Measurements from ENCODE around the gene NUP210L. TPM values are rescaled to one million over a fixed set of nuclear protein-coding genes. Genes with fewer than 3 reads are reported as not detected.

NUP210L gene
- total and polyA plus RNA-seq, 2 experiments from 2014 or later: 0.10 TPM; not detected in 1

DNA sequence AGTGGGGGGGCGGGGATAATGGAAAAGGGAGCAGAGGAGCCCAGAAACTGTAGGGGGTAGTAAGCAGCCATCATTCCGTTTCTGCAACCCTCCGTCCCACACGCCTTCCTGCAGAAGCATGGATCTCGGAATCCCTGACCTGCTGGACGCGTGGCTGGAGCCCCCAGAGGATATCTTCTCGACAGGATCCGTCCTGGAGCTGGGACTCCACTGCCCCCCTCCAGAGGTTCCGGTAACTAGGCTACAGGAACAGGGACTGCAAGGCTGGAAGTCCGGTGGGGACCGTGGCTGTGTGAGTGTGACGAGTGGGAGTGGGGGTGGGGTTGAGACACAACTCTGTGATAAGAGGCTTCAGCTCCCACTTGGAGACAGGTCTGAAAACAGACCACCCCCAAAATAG is 186.5 kb downstream of the NUP210L start:
- H3K9me3 Mint-ChIP-seq: peaks cover 4% of the 10 kb centered on the region; the same call in 1 of the 3 replicates
- H3K4me3 ChIP-seq: peak overlapping the region; percentile 62
- peaks cover 27% of the 10 kb centered on the region; the same call in 1 of the 2 replicates for H3F3A ChIP-seq (replicated peaks; ENCODE audit: low read depth)
- TF ChIP-seq, protein P1, sequence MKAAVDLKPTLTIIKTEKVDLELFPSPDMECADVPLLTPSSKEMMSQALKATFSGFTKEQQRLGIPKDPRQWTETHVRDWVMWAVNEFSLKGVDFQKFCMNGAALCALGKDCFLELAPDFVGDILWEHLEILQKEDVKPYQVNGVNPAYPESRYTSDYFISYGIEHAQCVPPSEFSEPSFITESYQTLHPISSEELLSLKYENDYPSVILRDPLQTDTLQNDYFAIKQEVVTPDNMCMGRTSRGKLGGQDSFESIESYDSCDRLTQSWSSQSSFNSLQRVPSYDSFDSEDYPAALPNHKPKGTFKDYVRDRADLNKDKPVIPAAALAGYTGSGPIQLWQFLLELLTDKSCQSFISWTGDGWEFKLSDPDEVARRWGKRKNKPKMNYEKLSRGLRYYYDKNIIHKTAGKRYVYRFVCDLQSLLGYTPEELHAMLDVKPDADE (IDR thresholded peaks at IDR 0.05): no peak
- no peak for TF ChIP-seq EZH2 (IDR thresholded peaks at IDR 0.05; ENCODE audit: low read depth, unreplicated experiment)
- TF ChIP-seq STAT1 (IDR thresholded peaks at IDR 0.05; ENCODE audit: unreplicated experiment): no peak
- no peak for TF ChIP-seq POLR2AphosphoS5 (IDR thresholded peaks at IDR 0.05; ENCODE audit: low read depth)
- no peak for TF ChIP-seq NANOG (IDR thresholded peaks at IDR 0.05; ENCODE audit: borderline replicate concordance)
- TF ChIP-seq JUNB (IDR thresholded peaks at IDR 0.05; ENCODE audit: unreplicated experiment): no peak
- no peak for TF ChIP-seq CREB1 (CRISPR knock-in tag; IDR thresholded peaks at IDR 0.05; ENCODE audit: low read depth)
- TF ChIP-seq, protein P2, sequence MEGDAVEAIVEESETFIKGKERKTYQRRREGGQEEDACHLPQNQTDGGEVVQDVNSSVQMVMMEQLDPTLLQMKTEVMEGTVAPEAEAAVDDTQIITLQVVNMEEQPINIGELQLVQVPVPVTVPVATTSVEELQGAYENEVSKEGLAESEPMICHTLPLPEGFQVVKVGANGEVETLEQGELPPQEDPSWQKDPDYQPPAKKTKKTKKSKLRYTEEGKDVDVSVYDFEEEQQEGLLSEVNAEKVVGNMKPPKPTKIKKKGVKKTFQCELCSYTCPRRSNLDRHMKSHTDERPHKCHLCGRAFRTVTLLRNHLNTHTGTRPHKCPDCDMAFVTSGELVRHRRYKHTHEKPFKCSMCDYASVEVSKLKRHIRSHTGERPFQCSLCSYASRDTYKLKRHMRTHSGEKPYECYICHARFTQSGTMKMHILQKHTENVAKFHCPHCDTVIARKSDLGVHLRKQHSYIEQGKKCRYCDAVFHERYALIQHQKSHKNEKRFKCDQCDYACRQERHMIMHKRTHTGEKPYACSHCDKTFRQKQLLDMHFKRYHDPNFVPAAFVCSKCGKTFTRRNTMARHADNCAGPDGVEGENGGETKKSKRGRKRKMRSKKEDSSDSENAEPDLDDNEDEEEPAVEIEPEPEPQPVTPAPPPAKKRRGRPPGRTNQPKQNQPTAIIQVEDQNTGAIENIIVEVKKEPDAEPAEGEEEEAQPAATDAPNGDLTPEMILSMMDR (conservative IDR thresholded peaks at IDR 0.05; ENCODE audit: low read depth in 2 of 2): no peak
- no peak for TF ChIP-seq ZNF462 (CRISPR knock-in tag; IDR thresholded peaks at IDR 0.05)
- no peak for TF ChIP-seq EZH2phosphoT487 (IDR thresholded peaks at IDR 0.05; ENCODE audit: unreplicated experiment)
- no peak for TF ChIP-seq ZNF331 (CRISPR knock-in tag; IDR thresholded peaks at IDR 0.05; ENCODE audit: low read depth)
- no peak for TF ChIP-seq ZNF114 (CRISPR knock-in tag; IDR thresholded peaks at IDR 0.05)
- TF ChIP-seq, protein P3, sequence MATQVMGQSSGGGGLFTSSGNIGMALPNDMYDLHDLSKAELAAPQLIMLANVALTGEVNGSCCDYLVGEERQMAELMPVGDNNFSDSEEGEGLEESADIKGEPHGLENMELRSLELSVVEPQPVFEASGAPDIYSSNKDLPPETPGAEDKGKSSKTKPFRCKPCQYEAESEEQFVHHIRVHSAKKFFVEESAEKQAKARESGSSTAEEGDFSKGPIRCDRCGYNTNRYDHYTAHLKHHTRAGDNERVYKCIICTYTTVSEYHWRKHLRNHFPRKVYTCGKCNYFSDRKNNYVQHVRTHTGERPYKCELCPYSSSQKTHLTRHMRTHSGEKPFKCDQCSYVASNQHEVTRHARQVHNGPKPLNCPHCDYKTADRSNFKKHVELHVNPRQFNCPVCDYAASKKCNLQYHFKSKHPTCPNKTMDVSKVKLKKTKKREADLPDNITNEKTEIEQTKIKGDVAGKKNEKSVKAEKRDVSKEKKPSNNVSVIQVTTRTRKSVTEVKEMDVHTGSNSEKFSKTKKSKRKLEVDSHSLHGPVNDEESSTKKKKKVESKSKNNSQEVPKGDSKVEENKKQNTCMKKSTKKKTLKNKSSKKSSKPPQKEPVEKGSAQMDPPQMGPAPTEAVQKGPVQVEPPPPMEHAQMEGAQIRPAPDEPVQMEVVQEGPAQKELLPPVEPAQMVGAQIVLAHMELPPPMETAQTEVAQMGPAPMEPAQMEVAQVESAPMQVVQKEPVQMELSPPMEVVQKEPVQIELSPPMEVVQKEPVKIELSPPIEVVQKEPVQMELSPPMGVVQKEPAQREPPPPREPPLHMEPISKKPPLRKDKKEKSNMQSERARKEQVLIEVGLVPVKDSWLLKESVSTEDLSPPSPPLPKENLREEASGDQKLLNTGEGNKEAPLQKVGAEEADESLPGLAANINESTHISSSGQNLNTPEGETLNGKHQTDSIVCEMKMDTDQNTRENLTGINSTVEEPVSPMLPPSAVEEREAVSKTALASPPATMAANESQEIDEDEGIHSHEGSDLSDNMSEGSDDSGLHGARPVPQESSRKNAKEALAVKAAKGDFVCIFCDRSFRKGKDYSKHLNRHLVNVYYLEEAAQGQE (IDR thresholded peaks at IDR 0.05; ENCODE audit: unreplicated experiment): no peak
- no peaks in the 10 kb centered on the region for H3K9me2 ChIP-seq (ENCODE audit: insufficient read depth)
- no peaks in the 10 kb centered on the region; the same call in 1 of the 2 replicates for H3K36me3 ChIP-seq (ENCODE audit: insufficient read depth)
- peak overlapping the region; percentile 97 for H3K27ac Mint-ChIP-seq
- peaks cover 18% of the 10 kb centered on the region for H3K27me3 Mint-ChIP-seq (ENCODE audit: insufficient read depth, low read depth, poor library complexity)
- no peak overlapping the region for H2AFZ ChIP-seq
- peak overlapping the region; percentile 97 for H3K27ac ChIP-seq (ENCODE audit: low read depth)
- H3K4me3 Mint-ChIP-seq: peak overlapping the region; percentile 81
- no peaks in the 10 kb centered on the region for H4K20me1 ChIP-seq (replicated peaks; ENCODE audit: insufficient read depth)
- no peaks in the 10 kb centered on the region for H3K27me3 ChIP-seq (ENCODE audit: insufficient read depth)
- H3K4me1 Mint-ChIP-seq: peaks cover 21% of the 10 kb centered on the region
- H3K36me3 Mint-ChIP-seq (ENCODE audit: low read depth): peaks cover 40% of the 10 kb centered on the region
- peaks cover 26% of the 10 kb centered on the region for H3K79me2 ChIP-seq (replicated peaks; ENCODE audit: insufficient read depth)
- no peak for ATAC-seq
- H3K4me2 ChIP-seq: peak overlapping the region; percentile 76
- H3K4me1 ChIP-seq (ENCODE audit: insufficient read depth): peaks cover 28% of the 10 kb centered on the region
- no peak for DNase-seq (ENCODE audit: low spot score)
